ENCODE results near the gene NR3C2.

DNA sequence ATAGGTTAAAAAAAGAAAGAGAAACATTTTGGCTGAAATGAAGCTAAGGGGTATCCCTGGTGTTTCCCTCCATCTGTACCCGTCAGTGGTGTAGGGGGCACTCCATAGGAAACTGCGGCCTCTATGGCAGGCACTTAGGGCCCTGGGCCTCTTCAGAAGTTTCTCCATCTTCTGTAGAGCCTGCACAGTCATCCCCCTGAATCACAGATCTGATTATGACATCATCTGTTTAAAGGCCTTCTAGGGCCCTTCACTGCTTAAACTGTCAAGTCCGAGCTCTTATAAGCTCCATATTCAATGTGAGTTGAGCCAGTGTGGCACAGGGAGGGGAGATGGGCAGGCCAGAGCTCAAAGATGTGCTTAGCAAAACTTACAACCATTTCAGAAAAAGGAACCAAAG lies 241.3 kb downstream of the NR3C2 start:
- no peak for TF ChIP-seq CTCF (IDR thresholded peaks at IDR 0.05)
- TF ChIP-seq POLR2A (IDR thresholded peaks at IDR 0.05), result no peak
